Neural cell (in vitro differentiated cells): ENCODE data around the gene LIMCH1.

ENCODE experiments used
- CTCF ChIP-seq: fragments of 450-650 bp; IDR thresholded peaks from 2 replicates; pipeline ENCODE4 v1.5.1; 2014; ENCODE audit warnings: antibody characterized with exemption, mild to moderate bottlenecking, moderate library complexity; ENCODE audit not compliant: poor library complexity, severe bottlenecking
- EP300 ChIP-seq: fragments of 450-650 bp; conservative IDR thresholded peaks from 2 replicates; pipeline ENCODE4 v1.6.1; 2014; ENCODE audit warnings: antibody characterized with exemption, mild to moderate bottlenecking, moderate library complexity; ENCODE audit not compliant: poor library complexity, severe bottlenecking
- EZH2 ChIP-seq: fragments of 200-600, 300-800 bp; shearing (Covaris generic), sonication (generic); IDR thresholded peaks from 2 replicates; pipeline ENCODE4 v1.6.1; 2014; ENCODE audit warnings: antibody characterized with exemption, low read length, borderline replicate concordance, mild to moderate bottlenecking; ENCODE audit not compliant: insufficient read depth, poor library complexity, severe bottlenecking
- MXI1 ChIP-seq: fragments of 450-650 bp; conservative IDR thresholded peaks from 2 replicates; pipeline ENCODE4 v1.6.1; 2014; ENCODE audit warnings: antibody characterized with exemption, mild to moderate bottlenecking; ENCODE audit not compliant: poor library complexity, severe bottlenecking
- POLR2AphosphoS5 ChIP-seq: IDR thresholded peaks from 2 replicates; pipeline ENCODE4 v1.6.1; 2012
- RAD21 ChIP-seq: fragments of 450-650 bp; conservative IDR thresholded peaks from 2 replicates; pipeline ENCODE4 v1.6.1; 2014; ENCODE audit warnings: antibody characterized with exemption, mild to moderate bottlenecking, moderate library complexity
- REST ChIP-seq: IDR thresholded peaks from 2 replicates; pipeline ENCODE4 v1.6.1; 2012; ENCODE audit warnings: borderline replicate concordance
- SMC3 ChIP-seq: fragments of 450-650 bp; conservative IDR thresholded peaks from 2 replicates; pipeline ENCODE4 v1.6.1; 2014; ENCODE audit warnings: antibody characterized with exemption, mild to moderate bottlenecking, moderate library complexity; ENCODE audit not compliant: poor library complexity
- TAF1 ChIP-seq: IDR thresholded peaks from 2 replicates; pipeline ENCODE4 v1.6.1; 2012; ENCODE audit warnings: low read depth

GRCh38 chr4:41709844-41710481, 172.0 kb downstream of the LIMCH1 start:
- no peak for TF ChIP-seq CTCF
- no peak for TF ChIP-seq POLR2AphosphoS5
- TF ChIP-seq REST = no peak
- TF ChIP-seq TAF1 = no peak
- TF ChIP-seq EZH2 = no peak
- TF ChIP-seq EP300 = no peak
- no peak for TF ChIP-seq SMC3
- no peak for TF ChIP-seq MXI1
- no peak for TF ChIP-seq RAD21
